ENCODE results near the gene PSMA5.

The PSMA5 gene

GRCh38 chr1:109426281-109427170, at the start of gene PSMA5:
TSS of gene PSMA5 (minus strand) at chr1:109426448. CDS start at chr1:109426330, 118 bp downstream.
- TF ChIP-seq GATA2 (IDR thresholded peaks at IDR 0.05; ENCODE audit: low read depth, low read length), result no peak
- no peak for TF ChIP-seq GATA3 (IDR thresholded peaks at IDR 0.05; ENCODE audit: low read depth, low read length)

DNA sequence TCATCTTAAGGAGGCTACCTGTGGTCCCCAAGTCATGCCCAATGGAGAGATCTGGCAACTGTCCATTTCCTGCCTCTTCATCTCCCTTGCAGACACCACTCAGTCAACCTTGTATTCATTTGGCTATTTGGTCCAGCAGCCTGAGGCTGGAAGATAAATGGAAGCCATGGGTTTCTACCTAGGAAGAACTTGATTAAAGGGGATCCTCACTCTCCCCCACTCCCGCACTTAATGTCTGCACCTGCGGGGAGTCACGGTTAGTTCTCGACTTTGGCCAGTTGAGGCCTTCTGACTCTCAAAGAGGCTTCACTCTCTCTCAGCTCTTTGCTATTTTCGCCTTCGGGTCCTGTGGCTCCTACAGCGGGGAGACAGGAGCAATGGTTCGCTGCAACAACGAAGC, 49.0 kb upstream of the PSMA5 start:
- no peak for TF ChIP-seq GATA3 (IDR thresholded peaks at IDR 0.05; ENCODE audit: low read depth, low read length)

DNA sequence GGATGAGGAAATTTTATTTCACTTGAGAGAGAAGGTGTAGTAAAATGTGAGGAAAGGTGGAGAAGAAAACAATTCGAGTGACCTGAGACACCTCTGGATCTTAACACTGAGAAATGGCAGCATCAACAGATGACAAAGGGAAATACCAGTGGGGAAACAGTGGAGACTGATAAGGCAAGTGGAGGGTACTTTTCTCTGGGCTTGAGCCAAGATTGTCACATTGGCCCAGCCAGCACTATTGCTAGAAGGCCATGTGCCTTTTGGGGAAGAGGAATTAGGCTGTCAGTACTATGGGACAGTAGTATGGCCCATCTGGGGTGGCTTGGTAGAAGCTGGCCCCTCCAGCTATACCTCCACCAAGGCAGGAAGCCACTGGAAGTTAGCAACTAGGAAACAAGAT, 48.4 kb upstream of the PSMA5 start:
- TF ChIP-seq GATA3 (IDR thresholded peaks at IDR 0.05; ENCODE audit: low read depth, low read length) (no peak), GATA2 (IDR thresholded peaks at IDR 0.05; ENCODE audit: low read depth, low read length) (no peak)

DNA sequence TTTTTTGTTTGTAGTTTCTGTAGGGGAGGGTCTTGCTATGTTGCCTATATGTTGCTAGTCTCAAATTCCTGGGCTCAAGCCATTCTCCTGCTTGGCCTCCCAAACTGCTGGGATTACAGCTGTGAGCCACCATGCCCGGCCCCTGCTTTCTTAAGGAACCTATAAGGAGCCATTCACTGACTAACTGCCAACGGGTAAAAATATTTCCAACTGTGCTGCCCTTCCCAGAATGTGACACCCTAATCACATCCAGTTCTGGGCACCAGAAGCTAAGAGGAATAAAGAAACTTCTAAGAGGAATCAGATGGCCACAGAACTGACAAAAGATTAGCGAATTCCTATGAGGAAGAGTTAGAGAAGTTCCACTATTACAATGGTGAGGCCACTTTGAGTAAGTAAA, 46.5 kb upstream of the PSMA5 start:
- TF ChIP-seq GATA2 (IDR thresholded peaks at IDR 0.05; ENCODE audit: low read depth, low read length) (no peak), GATA3 (IDR thresholded peaks at IDR 0.05; ENCODE audit: low read depth, low read length) (no peak)

- TF ChIP-seq GATA2 (IDR thresholded peaks at IDR 0.05; ENCODE audit: low read depth, low read length) (no peak), GATA3 (IDR thresholded peaks at IDR 0.05; ENCODE audit: low read depth, low read length) (no peak)
Observed at GRCh38 chr1:109470245-109470644, 44.0 kb upstream of the PSMA5 start.

DNA sequence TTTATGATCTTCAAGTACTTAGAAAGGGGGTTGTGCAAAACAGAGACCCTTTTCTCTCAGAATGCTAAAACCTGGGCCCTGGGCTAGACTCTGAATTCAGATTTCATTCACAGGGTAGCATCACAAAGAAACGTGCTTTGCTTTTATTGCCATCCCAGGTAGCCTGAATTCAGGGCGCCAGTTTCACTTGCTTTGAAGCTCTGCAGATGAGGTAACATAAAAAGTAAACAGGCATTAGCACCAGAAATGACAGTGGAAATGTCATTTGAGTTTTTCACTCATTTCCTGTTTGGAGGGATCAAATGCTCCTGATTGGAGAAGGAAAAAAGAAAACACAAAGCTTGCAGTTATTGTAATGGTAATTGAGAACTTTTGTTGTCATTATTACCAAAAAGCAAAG, 42.7 kb upstream of the PSMA5 start:
- TF ChIP-seq GATA3 (IDR thresholded peaks at IDR 0.05; ENCODE audit: low read depth, low read length) (no peak), GATA2 (IDR thresholded peaks at IDR 0.05; ENCODE audit: low read depth, low read length) (no peak)

GRCh38 chr1:109468061-109468460, 41.8 kb upstream of the PSMA5 start:
- TF ChIP-seq GATA3 (IDR thresholded peaks at IDR 0.05; ENCODE audit: low read depth, low read length), result no peak
- TF ChIP-seq GATA2 (IDR thresholded peaks at IDR 0.05; ENCODE audit: low read depth, low read length), result no peak

GRCh38 chr1:109467301-109467777, 41.1 kb upstream of the PSMA5 start:
- no peak for TF ChIP-seq GATA2 (IDR thresholded peaks at IDR 0.05; ENCODE audit: low read depth, low read length)
- no peak for TF ChIP-seq GATA3 (IDR thresholded peaks at IDR 0.05; ENCODE audit: low read depth, low read length)

DNA sequence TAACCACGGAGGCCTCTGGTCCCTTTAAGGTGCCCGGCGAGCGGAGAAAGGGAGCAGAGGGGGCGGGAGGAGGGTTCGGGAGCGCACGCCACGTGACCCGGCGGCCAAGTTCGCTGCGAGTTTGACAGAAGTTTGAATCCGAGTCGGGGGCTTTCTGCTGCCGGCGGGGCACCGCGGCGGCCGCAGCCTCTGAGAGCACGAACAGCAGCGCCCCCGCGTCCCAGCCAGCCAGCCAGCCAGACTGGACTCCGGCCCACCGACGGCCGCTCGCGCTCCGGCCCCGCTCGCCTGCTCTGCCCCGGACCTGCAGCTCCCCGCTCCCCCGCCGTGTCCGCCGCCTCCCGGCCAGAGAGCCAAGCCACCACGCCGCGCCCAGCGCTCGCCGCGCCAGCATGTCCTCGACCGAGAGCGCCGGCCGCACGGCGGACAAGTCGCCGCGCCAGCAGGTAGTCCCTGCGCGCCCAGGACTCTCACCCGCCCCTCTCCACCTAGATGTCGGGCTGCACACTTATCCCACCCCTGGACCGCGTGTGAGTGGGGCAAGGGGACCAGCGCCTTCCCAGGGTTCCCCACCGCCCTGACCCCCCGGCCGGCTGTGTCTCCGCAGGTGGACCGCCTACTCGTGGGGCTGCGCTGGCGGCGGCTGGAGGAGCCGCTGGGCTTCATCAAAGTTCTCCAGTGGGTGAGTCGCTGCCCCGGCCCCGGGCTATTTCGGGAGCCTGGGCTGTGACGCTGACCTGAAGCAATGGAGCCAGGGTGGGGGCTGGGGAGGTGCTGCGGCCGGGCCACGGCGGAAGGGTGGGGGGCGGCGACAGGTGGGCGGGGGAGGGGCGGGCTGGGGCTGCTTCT, 40.4 kb upstream of the PSMA5 start, which contains the start of gene SYPL2:
Gene SYPL2 (plus strand): TSS at position 95 of the 849 bp plus-strand sequence. CDS start 298 bp downstream, at position 393.
- TF ChIP-seq GATA3 (IDR thresholded peaks at IDR 0.05; ENCODE audit: low read depth, low read length), result no peak
- no peak for TF ChIP-seq GATA2 (IDR thresholded peaks at IDR 0.05; ENCODE audit: low read depth, low read length)

- TF ChIP-seq GATA2 (IDR thresholded peaks at IDR 0.05; ENCODE audit: low read depth, low read length) (no peak), GATA3 (IDR thresholded peaks at IDR 0.05; ENCODE audit: low read depth, low read length) (no peak)
Observed at GRCh38 chr1:109466125-109466451, 39.8 kb upstream of the PSMA5 start.

- TF ChIP-seq GATA3 (IDR thresholded peaks at IDR 0.05; ENCODE audit: low read depth, low read length), result no peak
- TF ChIP-seq GATA2 (IDR thresholded peaks at IDR 0.05; ENCODE audit: low read depth, low read length), result no peak
Observed at GRCh38 chr1:109457819-109458218, 31.6 kb upstream of the PSMA5 start.

GRCh38 chr1:109454497-109455133, 28.4 kb upstream of the PSMA5 start:
- TF ChIP-seq GATA2 (IDR thresholded peaks at IDR 0.05; ENCODE audit: low read depth, low read length) (no peak), GATA3 (IDR thresholded peaks at IDR 0.05; ENCODE audit: low read depth, low read length) (no peak)

- TF ChIP-seq GATA2 (IDR thresholded peaks at IDR 0.05; ENCODE audit: low read depth, low read length) (no peak), GATA3 (IDR thresholded peaks at IDR 0.05; ENCODE audit: low read depth, low read length) (no peak)
Observed at GRCh38 chr1:109447524-109447923, 21.3 kb upstream of the PSMA5 start.

DNA sequence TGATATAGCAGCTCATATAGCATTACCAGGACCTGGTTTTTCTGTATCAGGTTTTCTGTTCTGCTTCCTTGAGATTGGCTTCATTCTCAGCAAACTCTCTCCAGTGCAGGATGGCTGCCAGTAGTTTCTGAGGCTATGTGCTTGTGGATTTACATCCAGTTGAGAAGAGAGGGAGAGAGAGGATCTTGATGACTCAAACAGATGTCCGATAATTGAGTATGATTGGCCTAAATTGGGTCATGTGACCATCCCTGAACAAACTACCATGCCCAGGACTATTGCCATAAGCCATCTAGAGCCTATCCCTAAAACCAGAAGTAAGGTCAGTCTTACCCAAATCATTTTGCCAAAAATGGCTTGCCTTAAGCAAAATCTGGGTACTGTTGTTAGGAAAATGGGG, 18.1 kb upstream of the PSMA5 start:
- TF ChIP-seq GATA2 (IDR thresholded peaks at IDR 0.05; ENCODE audit: low read depth, low read length) (no peak), GATA3 (IDR thresholded peaks at IDR 0.05; ENCODE audit: low read depth, low read length) (no peak)

Data from SH-SY5Y (cell line).